NCI-H2196 treated with DMSO at 0.1 percent for 48 hours (cell line): ENCODE results near the gene UFD1.

Experiments
- DNase-seq: peaks from one replicate; lab custom pipeline; 2025; ENCODE audit not compliant: unreplicated experiment; lab: John Stamatoyannopoulos, UW

Gene UFD1

DNA sequence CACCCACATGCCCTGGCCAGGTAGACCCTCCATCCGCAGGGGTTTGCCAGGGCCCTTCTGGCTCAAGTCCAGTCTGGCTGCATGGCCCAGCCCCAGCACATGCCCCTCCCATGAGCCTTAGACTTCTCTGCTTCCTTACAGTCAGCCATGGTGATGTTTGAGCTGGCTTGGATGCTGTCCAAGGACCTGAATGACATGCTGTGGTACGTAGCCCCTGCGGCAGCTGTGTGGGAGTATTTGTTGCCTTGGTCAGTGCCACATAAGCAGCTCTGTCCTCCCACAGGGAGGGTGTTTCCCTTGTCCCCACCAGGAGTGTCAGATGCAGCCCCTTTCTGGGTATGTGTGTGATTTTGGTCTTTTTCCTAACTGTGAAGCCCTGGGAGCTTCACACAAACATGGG lies 18.3 kb upstream of the UFD1 start:
- no peak for DNase-seq

DNA sequence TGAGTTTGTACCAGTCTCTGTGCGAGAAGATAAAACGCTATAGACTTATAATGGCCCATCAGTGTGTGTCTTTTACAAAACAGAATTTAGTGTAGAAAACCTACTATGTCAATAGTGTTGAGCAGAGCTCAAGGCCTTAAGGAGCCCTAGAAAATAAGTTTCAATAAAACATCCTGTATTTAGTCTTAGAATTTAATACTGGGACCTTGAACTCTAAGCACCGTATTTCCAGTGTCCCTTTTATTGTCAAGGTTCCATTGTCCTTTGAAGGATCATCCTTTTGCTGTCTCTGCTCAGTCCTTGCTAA lies 17.3 kb upstream of the UFD1 start:
- DNase-seq, result no peak

DNA sequence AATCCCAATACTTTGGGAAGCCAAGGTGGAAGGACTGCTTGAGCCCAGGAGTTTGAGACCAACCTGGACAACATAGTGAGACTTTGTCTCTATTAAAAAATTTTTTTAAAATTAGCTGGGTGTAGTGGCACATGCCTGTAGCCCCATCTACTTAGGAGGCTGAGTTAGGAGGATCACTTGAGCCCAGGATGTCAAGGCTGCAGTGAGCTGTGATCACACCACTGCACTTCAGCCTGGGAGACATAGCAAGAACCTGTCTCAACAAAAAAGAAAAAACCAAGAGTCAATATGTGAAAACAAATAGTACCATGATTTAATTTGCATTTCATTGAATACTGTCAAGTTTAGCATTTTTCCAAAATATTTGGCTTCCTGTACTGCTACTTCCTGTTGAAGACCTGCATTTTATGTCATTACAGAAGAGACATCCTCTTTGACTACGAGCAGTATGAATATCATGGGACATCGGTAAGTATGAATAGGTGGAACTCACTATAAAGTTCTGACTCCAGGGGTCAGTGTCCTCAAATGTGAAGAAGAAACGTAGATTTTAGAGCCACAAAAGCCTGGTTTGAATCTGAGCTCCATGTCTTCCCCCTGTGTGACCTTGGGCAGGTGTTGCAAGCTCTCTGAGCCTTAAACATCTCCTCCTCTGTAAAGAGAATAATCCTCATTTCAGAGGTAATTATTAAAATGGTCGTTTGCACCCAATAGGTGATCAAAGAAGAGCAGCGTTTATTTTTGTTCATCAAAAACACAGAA lies 16.8 kb upstream of the UFD1 start:
- no peak for DNase-seq

DNA sequence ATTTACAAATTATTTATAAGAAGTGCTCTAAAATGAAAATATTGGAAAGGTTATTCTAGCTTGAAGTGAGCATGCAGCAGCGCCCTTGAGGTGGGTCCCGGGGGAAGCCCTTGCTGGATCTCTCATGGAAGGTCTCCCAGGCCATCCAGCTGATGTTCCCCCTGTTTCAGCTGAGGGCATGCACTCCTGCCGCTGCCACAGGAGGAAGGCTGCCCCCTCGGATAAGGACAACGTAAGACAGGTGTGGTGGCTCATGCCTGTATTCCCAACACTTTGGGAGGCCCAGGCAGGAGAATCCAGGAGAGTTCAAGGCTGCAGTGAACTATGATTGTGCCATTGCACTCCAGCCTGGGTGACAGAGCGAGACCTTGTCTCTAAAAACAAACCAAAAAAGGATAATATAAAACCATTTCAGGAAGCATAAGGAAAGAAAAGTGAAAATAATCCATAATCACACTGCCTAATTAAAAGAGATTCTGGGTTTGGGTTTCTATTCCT lies 15.7 kb upstream of the UFD1 start:
- no peak for DNase-seq

DNA sequence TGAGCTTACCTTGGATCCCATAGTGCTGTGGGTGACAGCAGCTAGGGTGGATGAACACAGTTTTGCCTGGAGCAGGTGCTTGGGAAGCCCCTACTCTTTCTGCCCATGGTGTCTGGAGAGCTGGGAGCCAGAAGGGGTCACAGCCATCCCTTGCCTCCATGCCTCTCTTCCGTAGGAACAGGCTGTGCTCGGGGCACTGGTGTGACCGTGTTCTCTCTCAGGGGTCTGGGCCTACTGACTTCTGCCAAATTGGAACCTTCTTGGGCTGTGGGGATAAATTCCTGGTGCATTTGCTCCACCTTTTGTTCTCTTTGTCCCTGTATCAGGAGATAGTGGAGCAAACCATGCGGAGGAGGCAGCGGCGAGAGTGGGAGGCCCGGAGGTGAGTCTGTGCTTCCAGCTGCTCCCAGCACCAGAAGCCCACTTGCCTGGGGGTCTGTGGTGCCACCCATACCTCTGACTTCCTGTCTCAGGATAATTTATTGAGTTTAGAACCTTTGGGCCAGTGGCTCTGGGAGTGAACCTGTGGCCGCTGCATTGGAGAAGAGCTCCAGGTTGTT lies 15.1 kb upstream of the UFD1 start:
- no peak for DNase-seq

GRCh38 chr22:19492504-19493174 lies 13.6 kb upstream of the UFD1 start:
- no peak for DNase-seq

- no peak for DNase-seq
These were observed 11.7 kb upstream of the UFD1 start for GRCh38 chr22:19490628-19491230.

DNA sequence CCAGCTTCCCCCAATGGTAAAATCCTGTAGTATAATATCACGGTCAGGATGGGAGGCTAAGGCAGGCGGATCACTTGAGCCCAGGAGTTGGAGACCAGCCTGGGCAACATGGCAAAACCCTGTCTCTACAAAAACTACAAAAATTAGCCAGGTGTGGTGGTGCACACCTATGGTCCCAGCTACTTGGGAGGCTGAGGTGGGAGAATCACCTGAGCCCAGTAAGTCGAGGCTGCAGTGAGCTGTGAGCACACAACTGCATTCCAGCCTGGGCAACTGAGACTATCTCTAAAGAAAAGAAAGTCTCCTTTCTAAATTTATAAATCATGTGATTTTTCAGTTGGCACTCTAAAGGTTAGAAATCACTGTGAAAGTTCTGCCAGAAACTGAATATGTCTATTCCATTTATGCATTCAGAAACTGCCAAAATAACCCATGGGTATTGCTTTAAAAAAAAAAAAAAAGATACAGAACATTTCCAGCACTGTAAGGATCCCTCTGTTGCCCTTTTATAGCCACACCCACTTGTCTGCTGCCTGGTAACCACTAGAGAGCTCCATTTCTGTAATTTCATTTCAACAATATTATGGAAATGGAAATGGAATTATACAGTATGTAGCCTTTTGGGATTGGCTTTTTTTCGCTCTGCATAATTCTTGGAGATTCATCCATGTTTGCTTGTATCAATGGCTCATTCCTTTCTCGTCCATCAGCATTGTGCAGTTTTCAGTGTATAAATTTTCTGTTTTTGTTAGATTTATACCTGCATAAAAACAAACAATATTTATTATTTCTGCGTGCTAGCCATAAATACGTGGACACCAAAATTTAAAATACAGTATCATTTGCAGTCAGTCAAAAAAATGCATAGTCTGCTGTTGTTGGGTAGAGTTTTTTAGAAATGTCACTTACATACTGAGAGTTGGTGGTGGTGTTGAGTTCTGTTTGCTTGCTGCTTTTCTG lies 10.2 kb upstream of the UFD1 start:
- no peak for DNase-seq

DNA sequence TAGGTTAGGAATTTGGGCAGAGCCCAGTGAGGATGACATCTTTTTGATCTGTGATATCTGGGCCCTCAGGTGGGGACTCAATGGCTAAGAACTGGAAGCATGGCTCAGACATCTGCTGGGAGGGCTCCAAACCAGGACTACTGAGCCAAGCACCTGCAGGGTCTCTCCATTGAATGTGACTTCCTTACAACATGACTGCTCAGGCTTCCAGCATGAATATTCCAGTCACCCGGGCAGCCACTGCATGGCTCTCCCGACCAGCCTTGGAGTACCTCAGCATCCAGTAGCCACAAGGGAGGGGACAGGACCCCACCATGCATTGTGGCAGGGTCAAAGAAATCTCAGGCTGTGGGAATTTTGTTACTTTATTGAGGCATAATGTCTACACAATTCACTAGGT lies 9.3 kb upstream of the UFD1 start:
- no peak for DNase-seq

- DNase-seq, result no peak
These were observed 4.7 kb upstream of the UFD1 start for GRCh38 chr22:19483481-19484244.

DNA sequence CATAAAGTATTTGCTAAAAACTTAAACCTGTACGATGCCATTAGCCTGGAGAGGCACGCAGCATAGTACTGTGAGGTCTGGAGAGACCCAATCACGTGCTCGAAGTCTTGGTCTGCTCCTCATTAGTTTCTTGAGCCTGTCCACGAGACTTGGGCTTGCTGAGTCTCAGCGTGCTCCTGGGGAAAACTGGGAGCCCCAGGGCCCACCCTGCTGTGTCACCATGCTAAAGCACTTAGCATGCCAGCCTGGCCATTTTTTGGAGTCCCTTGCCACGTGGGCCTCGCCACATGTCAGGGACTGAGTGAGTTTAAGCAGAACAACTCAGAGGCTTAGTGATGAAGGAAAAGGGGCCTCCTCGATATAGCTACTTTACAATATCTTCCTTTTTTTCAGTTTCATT lies 3.3 kb upstream of the UFD1 start:
- DNase-seq, result no peak

DNA sequence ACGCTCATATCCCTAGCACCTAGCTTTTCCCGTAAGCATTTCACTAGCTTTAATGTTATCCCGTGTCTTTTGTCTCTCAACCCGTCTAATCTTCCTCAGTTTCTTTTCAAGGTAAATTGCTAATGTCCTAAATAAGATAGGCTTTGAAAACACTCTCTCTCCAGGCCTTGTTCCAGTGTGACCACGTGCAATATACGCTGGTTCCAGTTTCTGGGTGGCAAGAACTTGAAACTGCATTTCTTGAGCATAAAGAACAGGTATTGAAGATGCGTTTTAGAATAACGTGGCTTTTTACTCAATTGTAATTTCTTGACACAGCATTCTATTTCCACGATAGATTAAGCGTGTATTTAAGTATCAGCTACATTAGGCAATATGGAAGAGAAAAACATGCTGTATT lies 1.8 kb upstream of the UFD1 start:
- no peak for DNase-seq

DNA sequence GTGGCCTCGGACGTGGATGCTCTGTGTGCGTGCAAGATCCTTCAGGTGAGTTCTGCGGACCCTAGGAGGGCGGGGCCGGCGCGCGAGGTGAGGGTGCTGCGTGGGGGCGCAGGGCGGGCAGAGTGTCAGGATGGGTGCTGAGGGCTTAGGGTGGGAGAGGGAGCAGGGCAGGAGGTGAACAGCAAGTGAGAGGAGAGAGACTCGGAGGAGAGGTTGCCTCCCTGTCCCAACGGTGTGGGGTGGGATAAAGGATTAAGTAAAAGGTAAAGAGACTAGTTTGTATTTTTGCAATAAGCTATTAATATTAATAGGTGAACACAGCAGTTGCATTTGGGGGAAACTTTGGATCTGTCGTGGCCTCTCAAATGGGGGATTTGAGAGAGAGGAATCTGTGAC lies 1.2 kb upstream of the UFD1 start:
- DNase-seq, result no peak

DNA sequence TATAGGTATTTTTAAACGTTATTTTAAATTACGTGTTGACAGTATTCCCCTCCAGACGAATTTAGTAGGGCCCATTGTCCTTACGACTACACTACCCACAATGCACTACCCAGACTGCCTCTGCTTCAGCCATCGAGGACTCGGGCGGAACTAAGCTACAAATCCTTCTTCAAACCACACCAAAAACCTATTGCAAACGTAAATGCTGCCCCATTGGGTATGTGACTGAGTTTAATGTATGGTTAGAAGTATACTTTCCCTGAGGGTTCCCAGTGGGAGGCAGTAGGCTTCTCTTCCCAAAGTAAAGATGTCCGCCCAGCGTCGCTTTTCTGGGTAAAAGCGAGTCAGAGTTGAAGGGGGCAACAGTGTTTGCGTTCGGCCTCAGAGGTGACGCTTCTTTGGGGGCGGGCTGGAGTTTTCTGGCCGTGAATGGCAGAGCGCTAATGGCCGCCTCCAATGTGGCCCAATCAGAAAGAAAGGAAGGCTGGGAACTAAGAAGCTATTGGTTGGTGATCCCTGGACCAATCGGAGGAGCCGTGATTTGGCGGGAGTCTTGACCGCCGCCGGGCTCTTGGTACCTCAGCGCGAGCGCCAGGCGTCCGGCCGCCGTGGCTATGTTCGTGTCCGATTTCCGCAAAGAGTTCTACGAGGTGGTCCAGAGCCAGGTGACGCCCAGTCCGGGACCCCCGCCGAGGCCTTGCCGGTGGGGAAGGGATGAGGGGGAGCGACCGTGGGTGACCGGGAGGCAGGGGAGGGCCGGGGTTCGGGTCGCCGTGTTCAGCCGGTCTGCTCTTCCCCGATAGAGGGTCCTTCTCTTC lies 571 bp upstream of the UFD1 start, which contains the start of gene CDC45:
CDC45 (plus strand) TSS at position 566 of the 818 bp plus-strand sequence; CDS start at position 615, 49 bp downstream.
- DNase-seq, result peak; percentile 82

GRCh38 chr22:19478045-19478900 lies 720 bp downstream of the UFD1 start:
- no peak for DNase-seq

- no peak for DNase-seq
These were observed 1.5 kb downstream of the UFD1 start for GRCh38 chr22:19477321-19478044.

DNA sequence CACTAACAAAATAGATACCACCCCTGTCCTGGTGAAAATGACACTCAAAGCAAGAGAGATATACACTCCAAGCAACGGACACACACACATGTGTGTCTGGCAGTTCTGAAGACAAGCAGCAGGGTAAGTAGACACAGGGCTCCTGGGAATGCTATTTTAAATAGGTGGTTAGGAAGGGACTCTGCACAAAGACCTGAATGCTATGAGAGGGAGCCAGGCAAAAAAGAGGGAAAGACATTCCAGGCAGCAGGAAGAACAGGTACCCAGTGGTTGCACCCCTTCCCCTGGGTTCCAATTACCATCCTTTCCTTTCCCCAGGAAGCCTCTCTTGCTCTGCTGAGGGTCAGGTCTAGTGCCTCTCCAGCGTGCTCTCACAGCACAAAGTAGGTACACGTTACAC lies 3.0 kb downstream of the UFD1 start:
- no peak for DNase-seq

DNA sequence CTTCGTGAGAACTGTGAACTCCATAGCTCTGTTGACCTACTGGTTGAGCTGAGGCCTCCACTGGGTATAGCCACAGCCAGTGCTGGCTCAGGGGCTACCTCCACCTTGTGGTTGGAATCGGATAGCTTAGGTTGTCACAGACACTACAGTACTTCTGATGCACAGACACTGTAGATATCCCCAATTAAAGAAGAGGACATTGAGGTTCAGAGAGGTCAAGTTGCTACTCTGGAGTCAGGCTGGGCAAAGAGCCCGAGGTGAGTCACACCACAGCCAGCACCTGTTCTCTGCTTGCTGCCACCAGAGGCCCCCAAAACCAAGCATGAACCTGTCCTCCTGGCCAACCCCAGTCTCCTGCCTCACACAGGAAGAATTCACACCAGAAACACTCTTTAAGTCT lies 5.4 kb downstream of the UFD1 start:
- DNase-seq, result no peak
